GM12864 (cell line): ENCODE results near the gene CD40.

ENCODE experiments used
- DNase-seq: peaks from one replicate; pipeline ENCODE4 v3.0.0-alpha.2; 2011; ENCODE audit warnings: low read depth
- H3K4me3 ChIP-seq: 2 replicates; pipeline ENCODE4 v1.5.1; 2011; ENCODE audit warnings: mild to moderate bottlenecking, low read depth, low read length, control low read depth
- CTCF ChIP-seq: IDR thresholded peaks from 2 replicates; pipeline ENCODE4 v1.5.1; 2011; ENCODE audit warnings: low read depth, mild to moderate bottlenecking, moderate library complexity, low read length, control low read depth, inconsistent platforms; ENCODE audit errors: missing control alignments

CD40 gene

GRCh38 chr20:46167080-46167479 lies 49.0 kb downstream of the CD40 start:
- TF ChIP-seq CTCF, result no peak
- no peak overlapping the region for H3K4me3 ChIP-seq
- DNase-seq, result no peak

- TF ChIP-seq CTCF, result no peak
- DNase-seq, result no peak
- H3K4me3 ChIP-seq, result no peak overlapping the region
Measured at GRCh38 chr20:46168438-46168837, 50.3 kb downstream of the CD40 start.

GRCh38 chr20:46169245-46170171 lies 51.4 kb downstream of the CD40 start:
- no peak for TF ChIP-seq CTCF
- H3K4me3 ChIP-seq, result no peak overlapping the region
- DNase-seq, result no peak

- DNase-seq, result no peak
- no peak overlapping the region for H3K4me3 ChIP-seq
- no peak for TF ChIP-seq CTCF
Measured at GRCh38 chr20:46171476-46171875, 53.4 kb downstream of the CD40 start.

- DNase-seq, result no peak
- no peak for TF ChIP-seq CTCF
- H3K4me3 ChIP-seq, result no peak overlapping the region
Measured at GRCh38 chr20:46171909-46172308, 53.8 kb downstream of the CD40 start.

GRCh38 chr20:46172455-46172854 lies 54.3 kb downstream of the CD40 start:
- no peak for DNase-seq
- no peak overlapping the region for H3K4me3 ChIP-seq
- no peak for TF ChIP-seq CTCF
